CD1c-positive myeloid dendritic cell (primary cell): ENCODE measurements around the gene TH.
"Not testable (repeated sequence)": the region's sequence is repeated elsewhere in the genome, so short reads cannot be mapped to it uniquely, and the experiment has no call there.

Experiments used
- DNase-seq: peaks from one replicate; pipeline ENCODE4 v3.0.0-alpha.2; 2016; ENCODE audit errors: extremely low spot score

Gene TH

GRCh38 chr11:2178055-2178773 lies 6.6 kb upstream of the TH start:
- not testable (repeated sequence) for DNase-seq

GRCh38 chr11:2177076-2177475 lies 5.5 kb upstream of the TH start:
- DNase-seq = no peak

- DNase-seq = no peak
These were observed 4.8 kb upstream of the TH start for GRCh38 chr11:2176389-2176900.

GRCh38 chr11:2175659-2176058 lies 4.0 kb upstream of the TH start:
- no peak for DNase-seq

- DNase-seq = no peak
These were observed 2.7 kb upstream of the TH start for GRCh38 chr11:2174361-2174760.

GRCh38 chr11:2173761-2174160 lies 2.1 kb upstream of the TH start:
- DNase-seq = no peak

GRCh38 chr11:2173150-2173693 lies 1.6 kb upstream of the TH start:
- DNase-seq = no peak

- no peak for DNase-seq
These were observed 1.1 kb upstream of the TH start for GRCh38 chr11:2172676-2173075.

- no peak for DNase-seq
These were observed 1.7 kb downstream of the TH start for GRCh38 chr11:2169626-2170570.

- no peak for DNase-seq
These were observed 2.6 kb downstream of the TH start for GRCh38 chr11:2169005-2169378.

- DNase-seq = no peak
These were observed 3.2 kb downstream of the TH start for GRCh38 chr11:2168286-2169004.

- no peak for DNase-seq
These were observed 4.2 kb downstream of the TH start for GRCh38 chr11:2167141-2168045.

- peak; percentile 7 for DNase-seq
These were observed 5.3 kb downstream of the TH start for GRCh38 chr11:2166091-2166851.

GRCh38 chr11:2165571-2165970 lies 6.0 kb downstream of the TH start:
- no peak for DNase-seq

- no peak for DNase-seq
These were observed 6.6 kb downstream of the TH start for GRCh38 chr11:2164861-2165555.

GRCh38 chr11:2164081-2164480 lies 7.5 kb downstream of the TH start:
- DNase-seq = no peak

GRCh38 chr11:2163428-2163978 lies 8.1 kb downstream of the TH start:
- no peak for DNase-seq

GRCh38 chr11:2160736-2161259 lies 10.8 kb downstream of the TH start, which contains the start of gene INS:
INS (minus strand) TSS chr11:2161209; CDS start chr11:2160971, 238 bp downstream.
- DNase-seq = no peak
